Fibroblast of villous mesenchyme (primary cell): Measurements from ENCODE around the gene ARSD. TPM values are rescaled to one million over a fixed set of nuclear protein-coding genes. Genes with fewer than 3 reads are reported as not detected.

Source experiments
- DNase-seq: peaks from one replicate; pipeline ENCODE4 v3.0.0-alpha.2; 2010; ENCODE audit warnings: low read depth
- H3K4me3 ChIP-seq: 2 replicates; pipeline ENCODE4 v1.5.1; 2011; ENCODE audit warnings: low read depth, mild to moderate bottlenecking, low read length
- total RNA-seq: library from RNA; depleted of rRNA; stranded (reverse); fragments of >200 nt; gene quantifications from 2 replicates; pipeline ENCODE4 v1.2.3, GENCODE V29; 2012
- TF ChIP-seq, protein P1 (sequence below): IDR thresholded peaks from 2 replicates; pipeline ENCODE4 v1.5.1; 2012; ENCODE audit warnings: low read depth, mild to moderate bottlenecking, low read length; ENCODE audit not compliant: insufficient read depth

The ARSD gene
- total RNA-seq, 1 donor, result 13.4 TPM

DNA sequence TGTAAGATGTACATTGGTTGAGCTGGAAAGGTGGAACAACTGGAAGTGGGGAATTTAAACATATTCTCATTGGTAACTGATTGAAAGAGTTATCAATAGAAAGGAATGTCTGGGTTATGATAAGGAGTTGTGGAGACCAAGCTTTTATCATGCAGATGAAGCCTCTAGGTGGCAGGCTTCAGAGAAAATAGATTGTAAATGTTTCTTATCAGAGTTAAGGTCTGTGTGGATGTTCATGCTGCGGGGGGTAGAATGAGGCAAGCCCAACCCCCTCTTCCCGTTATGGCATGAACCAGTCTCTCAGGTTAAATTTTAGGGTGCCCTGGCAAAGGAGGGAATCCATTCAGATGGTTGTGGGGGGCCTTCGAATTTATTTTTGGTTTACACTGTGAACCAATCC lies 16.0 kb downstream of the ARSD start:
- no peak overlapping the region for H3K4me3 ChIP-seq
- TF ChIP-seq, protein P1, sequence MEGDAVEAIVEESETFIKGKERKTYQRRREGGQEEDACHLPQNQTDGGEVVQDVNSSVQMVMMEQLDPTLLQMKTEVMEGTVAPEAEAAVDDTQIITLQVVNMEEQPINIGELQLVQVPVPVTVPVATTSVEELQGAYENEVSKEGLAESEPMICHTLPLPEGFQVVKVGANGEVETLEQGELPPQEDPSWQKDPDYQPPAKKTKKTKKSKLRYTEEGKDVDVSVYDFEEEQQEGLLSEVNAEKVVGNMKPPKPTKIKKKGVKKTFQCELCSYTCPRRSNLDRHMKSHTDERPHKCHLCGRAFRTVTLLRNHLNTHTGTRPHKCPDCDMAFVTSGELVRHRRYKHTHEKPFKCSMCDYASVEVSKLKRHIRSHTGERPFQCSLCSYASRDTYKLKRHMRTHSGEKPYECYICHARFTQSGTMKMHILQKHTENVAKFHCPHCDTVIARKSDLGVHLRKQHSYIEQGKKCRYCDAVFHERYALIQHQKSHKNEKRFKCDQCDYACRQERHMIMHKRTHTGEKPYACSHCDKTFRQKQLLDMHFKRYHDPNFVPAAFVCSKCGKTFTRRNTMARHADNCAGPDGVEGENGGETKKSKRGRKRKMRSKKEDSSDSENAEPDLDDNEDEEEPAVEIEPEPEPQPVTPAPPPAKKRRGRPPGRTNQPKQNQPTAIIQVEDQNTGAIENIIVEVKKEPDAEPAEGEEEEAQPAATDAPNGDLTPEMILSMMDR, result peak; percentile 24
- DNase-seq, result no peak

- no peak for DNase-seq
- H3K4me3 ChIP-seq, result no peak overlapping the region
- TF ChIP-seq, protein P1, result no peak
These were observed 19.0 kb downstream of the ARSD start for GRCh38 chrX:2910109-2910508.

DNA sequence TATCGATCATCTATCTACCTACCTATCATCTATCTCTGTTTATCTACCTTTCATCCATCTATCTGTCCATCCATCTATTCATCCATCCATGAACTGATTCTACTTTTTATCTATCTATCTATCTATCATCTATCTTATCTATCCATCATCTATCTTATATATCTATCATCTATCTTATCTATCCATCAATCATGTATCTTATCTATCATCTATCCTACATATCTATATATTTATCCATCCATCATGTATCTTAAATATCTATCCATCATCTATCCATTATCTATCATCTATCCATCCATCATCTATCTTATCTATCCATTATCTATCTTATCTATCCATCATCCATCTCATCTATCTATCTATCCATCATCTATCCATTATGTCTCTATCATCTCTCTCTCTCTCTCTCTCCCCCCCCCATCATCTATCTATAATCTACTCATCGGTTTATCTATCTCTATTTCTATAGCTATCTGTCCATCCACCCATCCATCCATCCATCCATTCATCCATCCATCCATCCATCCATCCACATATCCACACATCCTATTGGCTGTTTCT lies 20.9 kb downstream of the ARSD start:
- H3K4me3 ChIP-seq, result no peak overlapping the region
- no peak for DNase-seq
- TF ChIP-seq, protein P1, result no peak

GRCh38 chrX:2907295-2907694 lies 21.8 kb downstream of the ARSD start:
- no peak overlapping the region for H3K4me3 ChIP-seq
- DNase-seq, result no peak
- TF ChIP-seq, protein P1, result no peak

- no peak overlapping the region for H3K4me3 ChIP-seq
- no peak for DNase-seq
- TF ChIP-seq, protein P1, result no peak
These were observed 25.8 kb downstream of the ARSD start for GRCh38 chrX:2903366-2903765.

GRCh38 chrX:2902841-2903240 lies 26.3 kb downstream of the ARSD start:
- H3K4me3 ChIP-seq, result no peak overlapping the region
- DNase-seq, result no peak
- TF ChIP-seq, protein P1, result no peak
